PC-3 (cell line): ENCODE measurements around the gene CA10. TPM values are rescaled to one million over a fixed set of nuclear protein-coding genes. Genes with fewer than 3 reads are reported as not detected.

Experiments used
- ATAC-seq: fragments of 200-7000 bp; cut with Tn5 transposase; 2 replicates; pipeline ENCODE4 v1.9.1; 2020; ENCODE audit warnings: mild to moderate bottlenecking, moderate library complexity
- BruUV-seq: library from RNA; stranded (reverse); fragments of 400-500 nt; replicated peaks from 2 replicates; lab custom pipeline; 2021; lab: Mats Ljungman, UMichigan
- CTCF ChIA-PET: fragments of 300-600 bp; sonication (Branson Sonifier 250); formaldehyde crosslinking; loops from one replicate; lab custom pipeline; 2022; ENCODE audit warnings: antibody characterized with exemption; lab: Charles Lee
- POLR2A ChIA-PET: fragments of 300-600 bp; sonication (Branson Sonifier 250); formaldehyde crosslinking; loops from one replicate; lab custom pipeline; 2022; ENCODE audit warnings: antibody characterized with exemption; ENCODE audit not compliant: unreplicated experiment; lab: Charles Lee
- DNase-seq: peaks from one replicate; pipeline ENCODE4 v3.0.0-alpha.2; 2015
- H2AFZ ChIP-seq: fragments of 300-600 bp; sonication (generic); 2 replicates; pipeline ENCODE4 v1.6.0; 2016; ENCODE audit warnings: antibody characterized with exemption, low read length
- H3F3A ChIP-seq: fragments of 300-600 bp; sonication (generic); one replicate; pipeline ENCODE4 v1.6.0; 2017; ENCODE audit warnings: antibody characterized with exemption, low read length, control low read depth, mild to moderate bottlenecking; ENCODE audit not compliant: unreplicated experiment
- H3K27ac ChIP-seq: fragments of 300-600 bp; sonication (generic); 2 replicates; pipeline ENCODE4 v1.5.1; 2016; ENCODE audit warnings: mild to moderate bottlenecking, low read length
- H3K27me3 ChIP-seq: fragments of 300-600 bp; sonication (generic); 2 replicates; pipeline ENCODE4 v1.6.1; 2016; ENCODE audit warnings: low read length, mixed read lengths
- H3K36me3 ChIP-seq: fragments of 300-600 bp; sonication (generic); 2 replicates; pipeline ENCODE4 v1.6.1; 2016; ENCODE audit warnings: low read depth, mixed run types, low read length, mixed read lengths
- H3K4me1 ChIP-seq: fragments of 300-600 bp; sonication (generic); 2 replicates; pipeline ENCODE4 v1.5.1; 2016; ENCODE audit warnings: low read length; ENCODE audit not compliant: insufficient read depth
- H3K4me2 ChIP-seq: fragments of 300-600 bp; sonication (generic); 2 replicates; pipeline ENCODE4 v1.6.0; 2016; ENCODE audit warnings: low read length
- H3K4me3 ChIP-seq: fragments of 300-600 bp; sonication (generic); 2 replicates; pipeline ENCODE4 v1.5.1; 2016; ENCODE audit warnings: mild to moderate bottlenecking, low read length, mixed read lengths
- H3K79me2 ChIP-seq: fragments of 300-600 bp; sonication (generic); 2 replicates; pipeline ENCODE4 v1.6.1; 2017; ENCODE audit warnings: low read length, mixed read lengths
- H3K9ac ChIP-seq: fragments of 300-600 bp; sonication (generic); 2 replicates; pipeline ENCODE4 v1.6.0; 2016; ENCODE audit warnings: mild to moderate bottlenecking, low read length
- H3K9me2 ChIP-seq: fragments of 300-600 bp; sonication (generic); replicated peaks from 2 replicates; pipeline ENCODE4 v1.6.1; 2016; ENCODE audit warnings: mixed run types, low read length, mixed read lengths
- H3K9me3 ChIP-seq: fragments of 300-600 bp; sonication (generic); 2 replicates; pipeline ENCODE4 v1.6.1; 2016; ENCODE audit warnings: low read length, mixed read lengths
- H4K20me1 ChIP-seq: fragments of 300-600 bp; sonication (generic); 2 replicates; pipeline ENCODE4 v1.6.1; 2016; ENCODE audit warnings: low read length, mixed read lengths
- EZH2 ChIP-seq: fragments of 300-600 bp; sonication (generic); IDR thresholded peaks from one replicate; pipeline ENCODE4 v1.6.1; 2017; ENCODE audit warnings: antibody characterized with exemption, mild to moderate bottlenecking, low read length; ENCODE audit not compliant: unreplicated experiment
- EZH2phosphoT487 ChIP-seq: fragments of 300-600 bp; sonication (generic); IDR thresholded peaks from 2 replicates; pipeline ENCODE4 v1.6.1; 2018; ENCODE audit warnings: mild to moderate bottlenecking, antibody characterized with exemption, low read length, borderline replicate concordance
- intact Hi-C: fragments of 100-400 bp; cut with micrococcal nuclease; formaldehyde crosslinking; loops from 2 replicates; pipeline ENCODE4 v1.9.0; 2023
- total RNA-seq: library from RNA; depleted of rRNA; stranded (reverse); fragments of >200 nt; gene quantifications from 2 replicates; pipeline ENCODE4 v1.2.3, GENCODE V29; 2014
- TF ChIP-seq, protein P1 (sequence below): fragments of 300-600 bp; sonication (generic); conservative IDR thresholded peaks from 2 replicates; pipeline ENCODE4 v1.5.1; 2017; ENCODE audit warnings: antibody characterized with exemption, low read depth, mild to moderate bottlenecking, low read length

Gene CA10
- total RNA-seq, 1 experiment from 2014 or later, result not detected

DNA sequence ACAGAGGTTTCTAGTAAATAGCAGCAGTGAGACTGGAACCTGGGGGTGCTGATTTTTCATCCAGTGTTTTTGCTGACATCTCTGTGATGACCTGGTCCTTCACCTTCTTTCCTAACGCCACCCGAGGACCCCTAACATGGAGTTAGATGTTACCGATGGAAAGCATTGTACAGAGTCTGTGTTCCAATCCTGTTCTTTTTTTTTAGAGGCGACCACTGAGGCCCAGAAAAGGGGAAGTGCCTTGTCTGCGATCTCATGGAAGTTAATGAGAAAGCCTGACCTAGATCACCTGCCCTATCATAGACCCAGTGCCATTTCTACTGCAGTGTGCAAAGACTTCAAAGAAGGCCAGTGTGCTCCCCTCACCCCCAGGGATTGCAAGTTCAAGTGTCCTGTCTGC is 362.5 kb downstream of the CA10 start:
- Histone ChIP-seq H3K79me2 (no peaks in the 10 kb centered on the region), H3K4me2 (no peak overlapping the region), H3K9ac (no peak overlapping the region), H3K9me2 (no peaks in the 10 kb centered on the region), H3K27me3 (no peaks in the 10 kb centered on the region), H2AFZ (no peak overlapping the region), H4K20me1 (no peaks in the 10 kb centered on the region), H3K9me3 (no peaks in the 10 kb centered on the region), H3K4me3 (no peak overlapping the region), H3K27ac (no peak overlapping the region), H3F3A (no peaks in the 10 kb centered on the region), H3K36me3 (no peaks in the 10 kb centered on the region), H3K4me1 (no peaks in the 10 kb centered on the region)
- TF ChIP-seq, protein P1, sequence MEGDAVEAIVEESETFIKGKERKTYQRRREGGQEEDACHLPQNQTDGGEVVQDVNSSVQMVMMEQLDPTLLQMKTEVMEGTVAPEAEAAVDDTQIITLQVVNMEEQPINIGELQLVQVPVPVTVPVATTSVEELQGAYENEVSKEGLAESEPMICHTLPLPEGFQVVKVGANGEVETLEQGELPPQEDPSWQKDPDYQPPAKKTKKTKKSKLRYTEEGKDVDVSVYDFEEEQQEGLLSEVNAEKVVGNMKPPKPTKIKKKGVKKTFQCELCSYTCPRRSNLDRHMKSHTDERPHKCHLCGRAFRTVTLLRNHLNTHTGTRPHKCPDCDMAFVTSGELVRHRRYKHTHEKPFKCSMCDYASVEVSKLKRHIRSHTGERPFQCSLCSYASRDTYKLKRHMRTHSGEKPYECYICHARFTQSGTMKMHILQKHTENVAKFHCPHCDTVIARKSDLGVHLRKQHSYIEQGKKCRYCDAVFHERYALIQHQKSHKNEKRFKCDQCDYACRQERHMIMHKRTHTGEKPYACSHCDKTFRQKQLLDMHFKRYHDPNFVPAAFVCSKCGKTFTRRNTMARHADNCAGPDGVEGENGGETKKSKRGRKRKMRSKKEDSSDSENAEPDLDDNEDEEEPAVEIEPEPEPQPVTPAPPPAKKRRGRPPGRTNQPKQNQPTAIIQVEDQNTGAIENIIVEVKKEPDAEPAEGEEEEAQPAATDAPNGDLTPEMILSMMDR, result no peak
- TF ChIP-seq EZH2 (no peak), EZH2phosphoT487 (no peak)
- intact Hi-C loops, result no loop called here
- DNase-seq (no peak), ATAC-seq (no peak)
- no TSS peak for BruUV-seq
- POLR2A ChIA-PET, result no interaction called here
- CTCF ChIA-PET, result no interaction called here

DNA sequence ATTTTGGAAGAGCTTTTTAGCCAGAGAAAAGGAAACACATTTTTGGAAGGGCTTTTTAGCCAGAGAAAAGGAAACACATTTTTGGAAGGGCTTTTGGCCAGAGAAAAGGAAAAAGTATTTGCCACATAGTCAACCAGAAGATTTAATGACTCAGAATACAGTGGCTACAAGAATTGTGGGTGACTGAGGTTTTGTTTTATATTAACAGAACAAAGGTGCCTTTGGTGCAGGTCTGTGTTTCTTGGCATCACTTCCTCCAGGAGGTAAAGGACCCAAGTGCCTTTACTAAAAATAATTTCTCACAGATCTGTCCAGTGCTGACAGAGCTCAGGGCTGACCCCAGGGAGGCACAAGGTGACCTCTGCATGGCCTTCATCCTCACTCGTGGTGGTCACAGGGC is 363.1 kb downstream of the CA10 start:
- intact Hi-C loops, result no loop called here
- Histone ChIP-seq H3F3A (no peaks in the 10 kb centered on the region), H3K79me2 (no peaks in the 10 kb centered on the region), H3K9me2 (no peaks in the 10 kb centered on the region), H3K4me3 (no peak overlapping the region), H3K27me3 (no peaks in the 10 kb centered on the region), H3K4me1 (no peaks in the 10 kb centered on the region), H3K9me3 (no peaks in the 10 kb centered on the region), H3K4me2 (no peak overlapping the region), H3K36me3 (no peaks in the 10 kb centered on the region), H3K9ac (no peak overlapping the region), H4K20me1 (no peaks in the 10 kb centered on the region), H2AFZ (no peak overlapping the region), H3K27ac (no peak overlapping the region)
- CTCF ChIA-PET, result no interaction called here
- BruUV-seq, result no TSS peak
- POLR2A ChIA-PET, result no interaction called here
- ATAC-seq (no peak), DNase-seq (no peak)
- no peak for TF ChIP-seq EZH2
- TF ChIP-seq EZH2phosphoT487, result no peak
- TF ChIP-seq, protein P1, result no peak

DNA sequence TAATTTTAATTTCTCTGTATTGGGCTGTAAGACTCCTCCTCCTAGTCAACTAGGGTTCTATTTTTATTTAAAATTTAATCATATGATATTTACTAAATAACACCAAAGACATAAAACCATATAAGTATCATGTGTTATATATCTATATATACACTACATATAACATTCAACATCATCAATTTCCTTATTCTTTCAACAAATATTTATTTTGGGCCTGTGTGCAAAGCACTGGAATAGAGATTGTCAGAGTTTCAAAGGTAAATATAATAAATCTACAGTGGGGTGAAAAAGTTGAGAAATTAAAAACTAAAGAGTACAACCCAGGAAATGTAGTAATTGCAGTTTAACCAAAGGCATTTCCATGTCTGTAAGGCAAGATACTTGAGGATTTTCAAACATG is 364.0 kb downstream of the CA10 start:
- intact Hi-C loops, result no loop called here
- no peak for DNase-seq
- Histone ChIP-seq H3K4me3 (no peak overlapping the region), H3K9me3 (no peaks in the 10 kb centered on the region), H3K4me2 (no peak overlapping the region), H3K27me3 (no peaks in the 10 kb centered on the region), H3K27ac (no peak overlapping the region), H3K4me1 (no peaks in the 10 kb centered on the region), H3K36me3 (no peaks in the 10 kb centered on the region), H3F3A (no peaks in the 10 kb centered on the region), H4K20me1 (no peaks in the 10 kb centered on the region), H2AFZ (no peak overlapping the region), H3K79me2 (no peaks in the 10 kb centered on the region), H3K9ac (no peak overlapping the region), H3K9me2 (no peaks in the 10 kb centered on the region)
- BruUV-seq, result no TSS peak
- POLR2A ChIA-PET, result no interaction called here
- TF ChIP-seq, protein P1, result no peak
- no peak for TF ChIP-seq EZH2
- TF ChIP-seq EZH2phosphoT487, result no peak
- ATAC-seq, result no peak
- CTCF ChIA-PET, result no interaction called here
